T-helper 1 cell (primary cell): Measurements from ENCODE around the gene GRAMD4.
A peak's percentile ranks its signal among the peaks of the same experiment; 100 is the strongest.

Experiments
- DNase-seq, 5 donors: peaks; one replicate each; pipeline ENCODE4 v3.0.0-alpha.2; 2012 to 2020

Gene GRAMD4

DNA sequence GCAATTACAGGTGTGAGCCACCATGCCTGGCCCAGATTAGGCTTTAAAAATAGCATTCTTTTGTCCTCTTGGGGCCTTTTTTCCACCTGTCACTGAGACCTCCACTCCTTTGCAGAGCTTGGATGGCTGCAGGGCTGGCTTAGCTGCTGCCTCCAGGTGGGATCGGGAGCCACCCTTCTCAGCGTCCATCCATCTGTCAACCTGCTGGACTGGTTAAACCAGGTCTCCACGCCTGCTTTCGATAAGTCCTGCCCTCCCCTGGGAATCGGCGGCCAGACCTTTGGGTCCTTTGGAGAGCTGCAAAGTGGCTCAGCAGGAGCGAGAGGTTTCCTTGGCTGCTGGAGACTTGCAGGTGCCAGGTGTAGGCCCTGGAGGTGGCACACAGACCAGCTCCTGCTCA, 23.4 kb upstream of the GRAMD4 start:
- no peak for DNase-seq

DNA sequence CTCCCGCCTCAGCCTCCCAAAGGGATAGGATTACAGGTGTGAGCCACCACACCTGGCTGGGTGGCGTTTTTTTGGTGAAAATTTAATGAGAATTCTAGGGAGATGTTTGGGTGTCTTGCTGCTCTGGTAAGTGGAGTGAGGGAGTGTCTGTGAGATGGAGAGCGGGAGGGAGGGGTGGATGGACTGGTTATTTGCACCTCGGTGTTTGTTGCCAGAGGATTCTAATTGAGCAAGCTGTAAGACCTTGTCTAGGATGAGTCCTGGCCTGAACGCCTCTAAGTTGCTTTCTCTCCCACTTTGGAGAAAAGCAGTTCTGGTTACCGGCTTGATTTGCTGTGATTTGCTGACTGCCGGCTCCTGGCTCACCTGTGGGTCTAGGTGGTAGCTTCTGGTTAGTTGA, 22.0 kb upstream of the GRAMD4 start:
- no peak for DNase-seq

DNA sequence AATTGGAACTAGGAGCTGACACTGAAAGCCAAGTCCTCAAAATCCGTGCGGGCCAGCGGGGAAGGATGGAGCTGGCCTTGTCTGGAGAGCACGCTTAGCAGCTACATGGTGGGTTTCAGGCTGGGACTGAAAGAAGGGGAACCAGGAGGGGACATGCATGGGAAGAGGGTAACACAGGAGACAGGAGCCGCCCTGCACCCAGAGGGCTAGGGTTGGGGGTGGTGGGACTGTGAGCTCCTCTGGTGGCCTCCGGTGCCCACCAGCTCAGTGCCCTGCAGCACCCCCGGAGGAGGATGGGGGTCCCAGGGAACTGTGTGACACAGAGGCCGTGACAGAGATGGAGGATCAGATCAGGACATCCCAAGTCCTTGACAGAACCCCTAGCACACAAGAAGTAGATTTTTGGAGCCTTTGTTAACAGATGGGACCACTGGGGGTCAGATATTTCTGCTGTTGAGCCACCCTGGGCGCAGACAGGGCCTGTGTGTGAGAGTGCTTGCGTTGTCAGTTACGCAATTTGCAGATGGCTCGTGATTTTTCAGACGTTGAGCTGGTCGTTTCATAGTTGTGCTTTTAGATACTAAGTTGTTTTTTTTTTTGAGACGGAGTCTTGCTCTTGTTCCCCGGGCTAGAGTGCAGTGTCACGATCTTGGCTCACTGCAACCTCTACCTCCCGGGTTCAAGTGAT, 21.3 kb upstream of the GRAMD4 start:
- DNase-seq: no peak

DNA sequence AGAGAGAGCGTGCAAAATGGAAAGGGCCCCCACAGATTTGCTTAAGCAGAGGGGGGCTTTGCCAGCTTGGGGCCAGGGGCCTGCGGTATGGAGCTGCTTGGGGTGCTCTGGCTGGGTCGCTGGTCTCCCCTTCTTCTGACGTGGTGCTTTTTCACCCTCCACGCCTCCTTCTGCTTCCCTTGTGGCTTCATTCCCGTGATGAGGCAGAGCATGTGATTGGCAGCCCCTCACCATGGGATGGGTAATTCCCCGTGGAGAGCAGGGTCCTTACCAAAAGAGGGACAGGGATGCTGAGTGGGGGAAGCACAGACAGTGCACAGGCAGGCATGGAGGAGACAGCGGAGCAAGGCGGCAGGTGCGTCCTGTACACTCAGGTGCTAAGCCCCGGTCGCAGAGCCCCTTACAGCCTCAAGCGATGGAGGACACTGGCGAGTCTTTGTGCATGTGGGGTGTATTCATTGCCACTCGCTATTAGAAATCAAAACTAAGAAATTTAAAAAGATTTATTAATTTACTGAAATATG, 19.9 kb upstream of the GRAMD4 start:
- no peak for DNase-seq

DNA sequence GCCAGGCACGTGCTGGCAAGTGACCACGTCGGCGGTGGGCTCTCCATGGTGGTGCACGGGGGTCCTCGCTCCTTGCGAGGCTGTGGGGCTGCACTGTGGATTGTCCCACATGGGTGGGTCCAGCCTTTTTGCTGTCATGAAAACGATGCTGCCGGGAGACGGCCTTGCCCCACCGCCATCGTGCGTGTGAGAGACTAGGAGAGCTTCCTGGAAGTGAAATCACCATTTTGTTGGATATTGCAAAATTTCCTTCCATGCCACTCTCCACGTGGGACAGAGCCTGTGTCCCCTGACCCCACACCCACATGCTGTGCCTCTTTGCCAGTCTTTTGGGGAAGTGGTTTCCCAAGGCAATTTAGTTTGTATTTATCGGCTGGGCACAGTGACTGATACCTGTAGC, 18.2 kb upstream of the GRAMD4 start:
- no peak for DNase-seq

DNA sequence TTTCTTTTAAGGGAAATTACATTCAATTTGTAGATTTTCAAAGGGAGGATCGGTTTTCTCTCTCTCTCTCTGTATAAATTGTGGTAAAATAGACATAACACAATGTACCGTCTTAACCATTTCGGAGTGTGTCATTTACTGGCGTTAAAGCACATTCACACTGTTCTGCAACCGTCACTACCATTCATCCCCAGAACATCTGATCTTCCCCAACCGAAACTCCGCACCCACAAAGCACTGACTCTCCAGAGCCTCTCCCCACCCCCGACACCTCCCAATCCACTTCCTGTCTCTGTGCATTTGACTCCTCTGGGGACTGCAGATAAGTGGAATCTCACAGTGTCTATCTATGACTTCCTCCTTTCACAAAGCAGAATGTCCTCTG, 15.9 kb upstream of the GRAMD4 start:
- peak in 1 of 5 donors; percentile 84 for DNase-seq

DNA sequence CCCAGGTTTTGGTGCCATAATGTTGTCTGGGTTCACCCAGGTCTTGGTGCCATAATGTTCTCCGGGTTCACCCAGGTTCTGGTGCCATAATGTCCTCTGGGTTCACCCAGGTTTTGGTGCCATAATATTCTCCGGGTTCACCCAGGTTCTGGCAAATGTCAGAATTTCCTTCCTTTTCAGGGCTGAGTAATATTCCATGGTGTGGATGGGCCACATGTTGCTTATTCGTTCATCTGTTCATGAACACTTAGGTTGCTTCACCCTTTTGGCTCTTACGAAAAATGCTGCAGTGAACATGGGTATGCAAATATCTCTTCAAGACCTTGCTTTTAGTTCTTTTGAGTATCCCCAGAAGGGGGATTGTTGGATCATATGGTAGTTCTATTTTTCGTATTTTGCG, 15.1 kb upstream of the GRAMD4 start:
- no peak for DNase-seq

DNA sequence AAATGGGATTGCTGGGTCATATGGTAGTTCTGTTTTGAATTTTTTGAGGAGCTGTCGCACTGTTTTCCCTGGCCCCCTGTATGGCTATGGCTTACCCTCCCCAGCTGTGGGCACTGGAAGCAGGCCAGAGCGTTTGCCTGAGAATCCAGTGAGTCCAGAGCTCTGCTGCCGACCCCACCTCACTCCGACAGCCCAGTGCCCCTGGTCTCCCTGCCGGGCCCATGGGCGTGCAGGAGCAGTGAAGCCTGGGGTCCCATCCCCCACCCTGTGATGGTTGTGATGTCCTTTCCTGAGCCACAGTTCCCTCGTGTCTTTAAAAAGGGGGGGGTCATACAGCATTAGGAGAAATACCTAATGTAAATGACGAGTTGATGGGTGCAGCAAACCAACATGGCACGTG, 13.3 kb upstream of the GRAMD4 start:
- no peak for DNase-seq

DNA sequence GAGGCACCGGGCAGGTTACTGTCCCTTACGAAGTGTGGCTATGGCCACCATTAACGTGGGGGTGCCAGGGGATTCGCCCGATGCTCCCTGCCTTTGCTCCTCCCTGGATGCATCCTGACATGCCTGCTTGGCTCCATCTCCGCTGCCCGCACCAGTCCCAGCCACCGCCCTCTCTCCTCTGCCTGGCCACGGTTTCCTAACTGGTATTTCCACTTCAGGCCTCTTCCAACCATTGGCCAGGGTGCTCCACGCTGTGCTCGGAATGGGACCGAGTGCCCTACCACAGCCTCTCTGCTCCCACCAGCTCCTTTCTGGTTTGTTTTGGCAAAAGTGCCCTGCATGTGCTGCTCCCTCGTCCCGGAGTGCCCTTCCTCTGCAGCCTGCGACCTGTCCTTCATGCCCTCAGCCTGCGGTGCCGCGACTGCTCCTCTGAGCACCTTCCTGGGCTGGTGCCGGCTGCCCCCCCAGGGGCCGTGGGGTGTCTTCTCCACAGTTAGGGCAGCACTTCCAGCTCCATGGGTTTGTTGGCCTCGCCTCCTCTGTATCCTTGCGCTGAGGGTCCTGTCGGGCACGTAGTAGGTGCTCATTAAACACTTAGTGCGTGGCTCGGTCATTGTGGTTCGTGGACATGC, 12.6 kb upstream of the GRAMD4 start:
- DNase-seq: no peak

DNA sequence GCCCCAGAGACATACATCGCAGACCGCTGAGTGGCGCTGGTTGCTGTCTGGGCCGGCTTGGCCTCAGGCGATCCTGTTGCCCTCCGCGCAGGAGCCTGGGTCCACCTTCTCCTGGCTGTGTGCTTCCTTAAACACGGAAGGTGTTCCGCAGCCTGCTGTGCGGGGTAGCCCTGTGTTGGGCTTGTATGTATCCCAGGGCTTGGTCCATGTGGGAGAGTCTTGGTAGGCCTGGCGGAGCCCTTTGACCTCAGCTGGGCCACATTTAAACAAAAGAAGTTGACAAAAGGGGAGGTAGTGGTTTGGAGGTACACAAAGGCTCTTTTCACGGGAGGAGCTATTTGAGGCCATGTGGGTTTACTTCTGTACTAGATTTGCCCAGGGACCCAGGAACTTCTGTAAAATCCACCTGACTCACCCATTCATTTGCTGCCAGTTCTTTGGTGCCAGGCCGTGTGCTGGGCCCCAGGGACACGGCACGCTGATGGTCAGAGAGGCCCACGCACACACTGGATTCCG, 11.0 kb upstream of the GRAMD4 start:
- DNase-seq: no peak

DNA sequence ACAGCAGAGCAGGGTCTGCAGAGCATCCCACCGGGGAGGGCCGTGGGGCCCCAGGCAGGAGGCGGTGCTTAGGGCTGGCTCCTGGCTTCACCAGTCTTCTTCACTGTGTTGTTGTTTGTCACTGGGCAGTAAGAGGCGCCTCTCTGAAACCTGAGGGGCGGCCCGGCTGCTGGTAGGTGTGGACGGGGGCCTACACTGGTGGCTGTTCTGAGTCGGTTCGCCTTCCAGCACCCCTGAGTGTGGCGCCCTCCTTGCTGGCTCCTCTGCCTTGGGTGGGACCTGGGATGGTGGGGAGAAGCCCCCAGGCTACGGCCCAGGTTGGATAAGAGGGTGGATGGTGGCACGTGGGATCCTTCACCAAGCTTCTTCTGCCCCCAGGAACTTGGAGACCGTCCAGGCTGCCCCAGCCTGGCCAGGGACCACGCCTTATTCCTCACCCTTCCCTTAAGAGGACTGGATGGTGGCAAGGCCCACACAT, 10.4 kb upstream of the GRAMD4 start:
- DNase-seq: no peak

DNA sequence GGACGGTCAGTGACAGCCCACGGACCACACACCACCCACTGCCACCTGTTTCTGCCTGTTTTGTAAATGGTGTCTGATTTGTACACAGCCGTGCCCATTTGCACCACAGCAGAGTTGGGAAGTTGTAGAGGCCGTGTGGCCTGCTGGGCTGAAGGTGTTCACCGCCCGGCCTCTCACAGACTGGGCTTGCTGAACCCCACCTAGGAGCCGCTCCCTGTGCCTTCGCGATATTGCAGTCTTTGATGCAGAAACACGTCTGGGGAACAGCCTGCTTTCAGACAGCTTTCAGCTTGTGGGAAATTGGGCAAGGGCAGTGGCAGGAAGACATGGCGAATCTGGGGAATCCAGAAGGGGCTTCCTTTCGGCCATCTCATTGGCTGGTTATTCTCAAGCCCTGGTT, 9.8 kb upstream of the GRAMD4 start:
- no peak for DNase-seq

DNA sequence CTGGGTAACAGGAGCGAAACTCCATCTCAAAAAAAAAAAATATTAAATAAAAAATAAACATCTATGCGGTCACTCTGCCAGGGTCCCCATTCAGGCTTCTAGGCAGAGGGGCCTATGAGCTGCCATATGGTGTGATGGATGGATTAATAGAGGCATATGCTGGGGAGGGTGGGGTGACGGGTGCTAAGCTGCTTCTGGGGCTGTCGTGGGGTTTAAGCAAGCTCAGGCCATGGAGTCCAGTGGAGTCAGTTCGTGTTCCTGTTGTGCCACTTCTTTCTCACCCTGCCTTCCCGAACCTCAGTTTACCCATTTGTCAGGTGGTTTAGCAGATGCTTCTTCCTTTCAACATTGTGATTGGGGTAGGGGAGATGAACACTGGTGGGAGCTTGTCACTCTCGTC, 9.0 kb upstream of the GRAMD4 start:
- DNase-seq: no peak

DNA sequence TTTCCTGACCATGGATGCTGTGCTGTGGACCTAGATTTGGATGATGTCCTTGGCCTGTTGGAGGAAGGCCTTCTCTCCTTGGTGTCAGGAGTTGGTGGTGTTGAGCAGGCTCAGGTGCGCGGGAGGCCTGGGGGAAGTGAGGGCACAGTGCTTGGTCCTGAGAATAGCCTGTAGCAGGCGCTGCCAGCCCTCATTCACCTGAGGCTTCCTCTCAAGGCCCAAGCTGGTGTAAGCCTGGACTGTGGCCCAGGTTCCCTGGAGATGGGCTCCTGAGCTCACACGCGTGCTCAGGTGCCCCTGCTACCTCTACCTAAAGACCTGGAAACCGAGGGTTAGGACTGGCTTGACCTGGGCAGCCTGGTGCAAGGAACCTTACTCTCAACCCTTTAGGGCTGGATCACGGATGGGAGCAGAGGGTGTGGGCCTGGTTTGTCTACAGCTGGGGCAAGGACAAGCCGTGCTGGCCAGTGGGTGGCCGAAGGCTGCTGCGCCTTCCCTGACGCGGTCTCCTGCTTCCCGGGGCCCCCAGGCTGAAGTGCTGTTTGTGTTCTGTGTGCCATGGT, 7.8 kb upstream of the GRAMD4 start:
- DNase-seq: no peak

DNA sequence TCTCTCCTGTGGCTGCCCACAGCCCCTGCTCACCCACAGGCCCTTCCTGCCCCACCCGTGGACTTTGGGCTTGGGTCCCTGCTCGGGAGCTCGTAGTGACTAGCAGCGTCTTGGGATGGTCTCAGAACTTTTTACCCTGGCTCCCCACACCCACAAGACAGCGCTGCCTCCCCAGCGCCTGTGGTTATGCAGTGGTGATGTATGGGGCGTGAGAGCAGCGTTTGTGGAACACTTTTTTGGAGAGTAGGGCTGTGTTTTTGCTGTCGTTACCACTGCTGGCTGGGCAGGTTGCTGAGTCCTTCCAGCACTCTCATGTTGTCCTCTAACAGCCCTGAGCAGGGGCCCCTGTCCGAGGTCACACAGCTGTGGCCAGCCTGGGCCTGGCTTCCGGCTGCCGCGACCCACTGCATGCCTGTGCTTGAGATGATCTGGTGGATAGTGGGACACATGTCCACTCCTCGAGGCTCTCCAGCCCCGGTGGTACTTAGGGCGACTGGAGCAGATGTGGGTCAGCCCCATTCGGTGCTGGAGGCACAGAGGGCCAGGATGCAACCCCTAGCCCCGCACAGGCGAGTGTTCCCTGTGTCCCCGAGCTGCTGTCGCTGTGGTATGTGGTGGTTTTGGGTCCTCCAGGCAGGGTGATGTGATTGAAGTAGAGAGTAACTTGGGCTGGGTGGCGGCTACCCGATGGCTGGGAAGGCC, 7.1 kb upstream of the GRAMD4 start:
- DNase-seq: peak in 2 of 5 donors; percentile 28 to 56

DNA sequence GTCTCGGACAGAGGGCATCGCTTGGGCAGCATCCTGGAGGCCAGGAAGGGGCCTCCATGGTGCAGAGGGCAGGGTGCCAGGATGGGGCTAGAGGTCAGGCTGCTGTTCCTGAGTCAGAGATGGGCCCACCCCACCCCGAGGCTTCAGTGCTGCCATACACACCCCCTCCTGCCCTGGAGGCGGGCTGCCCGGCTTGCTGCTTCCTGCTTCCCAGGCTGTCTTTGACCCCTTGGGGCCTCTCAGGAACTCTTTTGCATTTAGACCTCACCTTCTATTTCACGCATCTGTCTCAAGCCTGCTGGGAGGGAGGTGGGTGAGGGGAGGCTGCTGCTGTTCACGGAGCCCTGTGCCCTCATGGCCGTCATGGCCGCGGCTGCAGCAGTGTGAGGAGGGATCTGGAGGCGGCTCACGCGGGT, 6.6 kb upstream of the GRAMD4 start:
- DNase-seq: peak in 1 of 5 donors; percentile 27

DNA sequence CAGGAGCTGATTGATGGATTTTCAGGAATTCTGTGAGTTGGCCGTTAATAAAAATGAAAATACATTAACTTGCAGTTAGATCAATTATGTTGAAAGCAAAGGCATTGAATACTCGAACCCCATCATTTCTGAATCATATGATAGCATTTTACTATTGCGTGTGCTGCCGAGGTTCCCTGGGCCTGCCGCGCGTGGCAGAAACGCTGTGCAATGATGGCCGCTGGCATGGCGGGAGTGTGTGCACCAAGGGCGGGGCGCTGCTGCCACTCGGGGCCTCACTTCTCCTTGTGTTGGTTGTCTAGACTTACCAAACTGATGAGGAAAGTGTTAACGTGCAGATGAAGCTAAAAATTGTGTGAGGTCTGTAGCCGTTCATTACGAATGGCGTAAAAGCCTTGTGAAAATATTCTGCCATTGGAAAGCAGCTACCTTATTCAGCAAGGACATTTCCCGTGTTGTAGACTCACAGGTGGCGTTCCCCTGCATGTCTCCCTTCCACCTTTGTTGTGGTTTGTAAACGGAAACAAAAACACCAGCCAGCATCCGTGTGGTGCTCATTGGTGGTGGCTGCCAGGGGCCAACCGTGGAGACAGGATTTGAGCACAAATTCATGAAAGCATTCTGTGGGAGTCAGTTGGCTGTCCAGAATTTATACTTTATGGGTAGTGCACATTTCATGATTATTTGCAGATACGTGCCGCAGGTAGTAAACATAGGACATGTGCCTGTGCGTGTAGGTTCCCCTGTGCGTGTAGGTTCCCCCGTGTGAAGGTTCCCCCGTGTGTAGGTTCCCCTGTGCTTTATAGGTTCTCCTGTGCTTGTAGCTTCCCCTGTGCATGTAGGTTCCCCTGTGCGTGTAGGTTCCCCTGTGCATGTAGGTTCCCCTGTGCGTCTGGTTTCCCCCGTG, 5.9 kb upstream of the GRAMD4 start:
- peak; percentile 42 to 88 (median 71) for DNase-seq

DNA sequence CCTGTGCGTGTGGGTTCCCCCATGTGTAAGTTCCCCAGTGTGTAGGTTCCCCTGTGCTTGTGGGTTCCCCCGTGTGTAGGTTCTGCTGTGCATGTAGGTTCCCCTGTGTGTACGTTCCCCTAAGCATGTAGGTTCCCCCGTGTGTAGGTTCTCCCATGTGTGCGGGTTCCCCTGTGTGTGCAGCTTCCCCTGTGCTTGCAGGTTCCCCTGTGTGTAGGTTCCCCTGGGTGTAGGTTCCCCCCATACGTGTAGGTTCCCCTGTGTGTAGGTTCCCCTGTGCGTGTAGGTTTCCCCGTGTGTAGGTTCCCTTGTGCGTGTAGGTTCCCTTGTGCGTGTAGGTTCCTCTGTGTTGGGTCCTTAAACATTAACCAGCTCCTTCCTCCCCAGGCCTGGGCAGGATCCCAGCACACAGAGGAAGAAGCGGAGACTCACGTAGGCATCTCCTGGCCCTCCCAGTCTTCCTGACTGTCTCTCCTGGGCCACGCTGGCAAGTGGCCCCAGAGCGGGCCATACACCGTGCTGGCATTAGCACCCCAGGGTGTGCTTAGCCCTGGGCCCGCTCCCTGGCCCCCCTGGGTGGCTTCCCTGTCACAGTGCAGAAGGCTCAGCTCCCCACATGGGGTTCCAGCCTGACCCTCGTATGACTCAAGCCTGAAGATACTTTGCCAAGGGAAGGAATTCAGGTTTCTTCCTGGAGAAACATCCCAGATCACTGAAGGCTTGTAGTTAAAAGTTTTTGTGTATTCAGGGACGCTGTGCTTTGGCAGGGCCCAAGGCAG, 2.8 kb upstream of the GRAMD4 start:
- no peak for DNase-seq

DNA sequence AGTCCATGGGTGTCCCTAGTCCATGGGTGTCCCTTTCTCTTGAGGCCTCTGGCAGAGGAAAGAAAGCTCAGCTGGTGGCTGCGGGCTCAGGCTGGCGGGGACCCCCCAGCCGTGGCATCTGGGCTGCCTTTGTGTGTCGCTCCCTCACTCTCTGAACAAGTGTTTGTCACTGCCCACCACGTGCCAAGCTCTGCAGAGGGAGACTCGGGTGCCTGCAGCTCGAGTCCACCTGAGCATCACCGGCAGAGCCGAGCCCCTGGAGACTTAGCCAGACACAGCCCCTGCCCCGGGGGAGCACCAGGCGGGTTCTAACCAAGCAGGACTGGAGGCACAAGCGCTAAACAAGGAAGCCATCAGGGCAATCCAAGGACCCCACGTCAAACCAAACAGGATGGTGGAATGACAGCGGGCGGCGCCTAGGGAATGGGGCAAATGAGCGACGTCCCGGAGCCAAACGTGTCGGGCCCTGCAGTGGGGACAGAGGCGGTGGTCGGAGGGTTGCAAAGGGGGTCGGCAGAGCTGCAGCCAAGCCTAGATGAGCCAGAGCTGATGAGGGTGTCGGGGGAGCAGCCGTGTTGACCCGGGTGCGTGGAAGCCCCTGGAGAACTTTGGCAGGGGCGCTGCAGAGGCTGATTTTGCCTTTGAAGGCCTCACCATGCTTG, 2.1 kb upstream of the GRAMD4 start:
- DNase-seq: no peak

DNA sequence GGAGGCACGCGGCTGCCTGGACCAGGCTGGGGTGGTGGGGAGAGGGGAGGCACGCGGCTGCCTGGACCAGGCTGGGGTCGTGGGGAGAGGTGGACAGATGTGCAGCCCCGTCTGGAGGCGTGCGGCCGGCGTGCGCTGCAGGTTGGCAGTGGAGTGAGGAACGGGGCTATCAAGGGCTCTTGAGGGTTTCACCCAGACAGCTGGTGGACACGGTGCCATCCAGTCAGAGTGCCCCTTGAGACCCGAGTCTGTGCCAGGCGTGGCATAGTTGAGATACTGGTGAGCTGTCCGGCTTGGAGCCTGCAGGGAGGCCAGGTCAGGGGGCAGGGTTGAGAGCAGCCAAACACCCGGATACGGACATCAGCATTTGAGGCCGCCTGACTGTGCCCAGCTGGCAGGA, 1.5 kb upstream of the GRAMD4 start:
- DNase-seq: no peak
